ENCODE measurements around the gene ANKS3. TPM values are rescaled to one million over a fixed set of nuclear protein-coding genes. Genes with fewer than 3 reads are reported as not detected.

Gene ANKS3
- total RNA-seq, 1 experiment from 2014 or later, result 32.8 TPM

DNA sequence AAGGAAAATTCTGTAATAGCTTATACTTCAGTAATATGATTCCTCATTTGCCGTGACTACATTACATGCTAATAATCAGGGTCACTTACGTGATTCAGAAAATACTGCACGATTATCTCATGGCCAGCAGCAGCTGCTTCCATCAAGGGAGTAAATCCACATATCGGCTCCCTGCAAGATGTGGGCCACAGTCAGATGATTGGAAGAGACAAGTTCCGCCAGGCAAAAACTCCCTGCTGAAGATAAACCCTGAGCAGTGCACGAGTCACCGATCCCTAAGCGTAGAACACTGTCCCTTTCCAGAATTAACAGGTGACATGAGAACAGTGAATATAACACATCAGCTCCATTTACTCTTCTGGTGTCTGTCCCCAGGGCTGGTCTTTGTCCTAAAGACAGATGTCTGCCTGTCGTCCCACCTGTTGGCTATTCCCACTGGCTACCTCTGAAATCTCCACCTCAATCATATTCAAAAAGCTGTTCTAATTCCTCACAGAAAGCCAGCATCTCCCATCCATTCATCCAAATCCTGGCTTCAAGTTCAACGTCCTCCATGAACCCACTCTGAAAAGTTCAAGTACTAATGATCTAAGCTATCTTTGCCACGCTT is 9.3 kb downstream of the ANKS3 start:
- POLR2A ChIA-PET (ENCODE audit: unreplicated experiment), result interaction anchor here (0.5 to 0.6 kb wide), 2 partner anchors 254 to 290 kb away, joined by 3 to 4 read pairs; no protein-coding TSS in a partner anchor
- CTCF ChIA-PET, result interaction anchor here (0.6 kb wide), 1 partner anchor 66 kb away, joined by 5 read pairs; no protein-coding TSS in a partner anchor
- peaks cover 4% of the 10 kb centered on the region; the same call in 1 of the 2 replicates for H3F3A ChIP-seq (ENCODE audit: insufficient read depth, low read depth)
- no peaks in the 10 kb centered on the region for H3K27me3 ChIP-seq (ENCODE audit: insufficient read depth, low read depth)
- intact Hi-C loops (cut with micrococcal nuclease; ENCODE audit: unreplicated experiment), result no loop called here
- H3K9me2 ChIP-seq (ENCODE audit: insufficient read depth), result no peaks in the 10 kb centered on the region
- H3K4me1 ChIP-seq (replicated peaks; ENCODE audit: insufficient read depth), result no peaks in the 10 kb centered on the region
- no peaks in the 10 kb centered on the region for H3K79me2 ChIP-seq (ENCODE audit: low read depth)
- peaks cover 8% of the 10 kb centered on the region for H3K36me3 ChIP-seq (ENCODE audit: low read depth)
- H3K4me2 ChIP-seq, result no peak overlapping the region
- H3K9me3 ChIP-seq (ENCODE audit: insufficient read depth, low read depth), result no peaks in the 10 kb centered on the region
- no peak overlapping the region for H3K4me3 ChIP-seq
- 0 out of 2 replicates have a peak, but pooled peaks cover 3% of the 10 kb centered on the region for H4K20me1 ChIP-seq (ENCODE audit: insufficient read depth)
- BruUV-seq (replicated peaks), result no TSS peak
- no peak overlapping the region for H2AFZ ChIP-seq
- TF ChIP-seq, protein P1, sequence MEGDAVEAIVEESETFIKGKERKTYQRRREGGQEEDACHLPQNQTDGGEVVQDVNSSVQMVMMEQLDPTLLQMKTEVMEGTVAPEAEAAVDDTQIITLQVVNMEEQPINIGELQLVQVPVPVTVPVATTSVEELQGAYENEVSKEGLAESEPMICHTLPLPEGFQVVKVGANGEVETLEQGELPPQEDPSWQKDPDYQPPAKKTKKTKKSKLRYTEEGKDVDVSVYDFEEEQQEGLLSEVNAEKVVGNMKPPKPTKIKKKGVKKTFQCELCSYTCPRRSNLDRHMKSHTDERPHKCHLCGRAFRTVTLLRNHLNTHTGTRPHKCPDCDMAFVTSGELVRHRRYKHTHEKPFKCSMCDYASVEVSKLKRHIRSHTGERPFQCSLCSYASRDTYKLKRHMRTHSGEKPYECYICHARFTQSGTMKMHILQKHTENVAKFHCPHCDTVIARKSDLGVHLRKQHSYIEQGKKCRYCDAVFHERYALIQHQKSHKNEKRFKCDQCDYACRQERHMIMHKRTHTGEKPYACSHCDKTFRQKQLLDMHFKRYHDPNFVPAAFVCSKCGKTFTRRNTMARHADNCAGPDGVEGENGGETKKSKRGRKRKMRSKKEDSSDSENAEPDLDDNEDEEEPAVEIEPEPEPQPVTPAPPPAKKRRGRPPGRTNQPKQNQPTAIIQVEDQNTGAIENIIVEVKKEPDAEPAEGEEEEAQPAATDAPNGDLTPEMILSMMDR (conservative IDR thresholded peaks at IDR 0.05), result no peak
- no peak for TF ChIP-seq EZH2 (IDR thresholded peaks at IDR 0.05; ENCODE audit: low read depth)
- H3K27ac ChIP-seq, result no peak overlapping the region
- DNase-seq, result no peak

DNA sequence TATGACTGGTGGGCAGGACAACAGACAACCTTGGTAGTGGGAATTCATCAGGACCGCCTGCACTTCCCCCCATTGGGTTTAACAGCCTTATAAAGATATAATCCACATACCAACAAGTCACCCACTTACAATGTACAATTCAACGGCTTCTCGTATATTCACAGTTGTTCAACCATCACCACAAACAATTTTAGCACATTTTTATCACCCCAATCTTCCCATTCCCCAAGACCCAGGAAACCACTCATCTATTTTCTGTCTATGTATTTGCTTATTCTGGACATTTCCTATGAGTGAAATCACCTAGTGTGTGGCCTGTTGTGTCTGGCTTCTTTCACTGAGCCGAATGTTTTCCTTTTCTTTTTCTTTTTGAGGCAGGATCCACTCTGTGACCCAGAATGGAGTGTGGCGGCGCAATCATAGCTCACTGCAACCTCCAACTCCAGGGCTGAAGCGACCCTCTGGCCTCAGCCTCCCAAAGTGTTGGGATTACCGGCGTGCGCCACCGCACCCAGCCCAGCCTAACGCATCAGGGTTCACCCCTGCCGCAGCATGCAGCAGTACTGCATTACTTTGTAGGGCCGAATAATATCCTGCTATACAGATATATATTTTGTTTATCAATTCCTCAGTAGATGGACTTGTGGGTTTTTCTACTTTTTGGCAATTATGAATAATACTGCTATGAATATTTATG is 10.9 kb downstream of the ANKS3 start:
- no peaks in the 10 kb centered on the region for H3K4me1 ChIP-seq (replicated peaks; ENCODE audit: insufficient read depth)
- DNase-seq, result no peak
- no TSS peak for BruUV-seq (replicated peaks)
- TF ChIP-seq, protein P1 (conservative IDR thresholded peaks at IDR 0.05), result no peak
- no peak for TF ChIP-seq EZH2 (IDR thresholded peaks at IDR 0.05; ENCODE audit: low read depth)
- no peaks in the 10 kb centered on the region for H3K9me3 ChIP-seq (ENCODE audit: insufficient read depth, low read depth)
- no peaks in the 10 kb centered on the region for H3K79me2 ChIP-seq (ENCODE audit: low read depth)
- H3K27me3 ChIP-seq (ENCODE audit: insufficient read depth, low read depth), result no peaks in the 10 kb centered on the region
- ChIA-PET POLR2A (ENCODE audit: unreplicated experiment) (interaction anchor here (0.7 kb wide), 1 partner anchor 233 kb away, joined by 3 read pairs; no protein-coding TSS in a partner anchor), CTCF (no interaction called here)
- H3F3A ChIP-seq (ENCODE audit: insufficient read depth, low read depth), result peaks cover 4% of the 10 kb centered on the region; the same call in 1 of the 2 replicates
- no peak overlapping the region for H3K4me3 ChIP-seq
- peaks cover 8% of the 10 kb centered on the region for H3K36me3 ChIP-seq (ENCODE audit: low read depth)
- no peak overlapping the region for H3K27ac ChIP-seq
- H3K9me2 ChIP-seq (ENCODE audit: insufficient read depth), result no peaks in the 10 kb centered on the region
- intact Hi-C loops (cut with micrococcal nuclease; ENCODE audit: unreplicated experiment), result no loop called here
- no peaks in the 10 kb centered on the region for H4K20me1 ChIP-seq (ENCODE audit: insufficient read depth)
- no peak overlapping the region for H2AFZ ChIP-seq
- no peak overlapping the region for H3K4me2 ChIP-seq

DNA sequence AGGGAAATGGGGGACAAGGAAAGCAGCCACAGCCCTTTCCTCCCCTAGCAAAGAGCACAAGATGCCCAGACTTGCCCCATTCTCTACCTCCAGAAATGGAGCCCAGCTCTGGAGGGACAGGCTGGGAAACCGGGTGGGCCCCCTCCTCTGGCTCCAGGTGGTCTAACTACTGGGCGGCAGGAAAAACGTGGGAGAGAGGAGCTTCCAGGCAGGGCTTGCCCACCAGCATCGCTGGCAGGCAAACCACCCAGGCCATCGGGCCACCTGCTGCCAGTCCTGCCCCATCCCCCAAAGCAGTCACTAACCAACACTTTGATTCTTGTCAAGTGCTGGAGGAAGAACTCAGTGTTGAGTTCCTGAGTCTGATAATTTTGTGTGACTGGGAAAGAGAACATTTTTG is 15.6 kb downstream of the ANKS3 start:
- Histone ChIP-seq H3K4me1 (replicated peaks; ENCODE audit: insufficient read depth) (no peaks in the 10 kb centered on the region), H3F3A (ENCODE audit: insufficient read depth, low read depth) (peaks cover 3% of the 10 kb centered on the region; the same call in 1 of the 2 replicates), H3K79me2 (ENCODE audit: low read depth) (no peaks in the 10 kb centered on the region), H3K4me3 (no peak overlapping the region), H3K4me2 (no peak overlapping the region), H3K9me2 (ENCODE audit: insufficient read depth) (no peaks in the 10 kb centered on the region), H3K27me3 (ENCODE audit: insufficient read depth, low read depth) (no peaks in the 10 kb centered on the region), H3K27ac (no peak overlapping the region), H3K9me3 (ENCODE audit: insufficient read depth, low read depth) (no peaks in the 10 kb centered on the region), H2AFZ (no peak overlapping the region), H3K36me3 (ENCODE audit: low read depth) (0 out of 2 replicates have a peak, but pooled peaks cover 3% of the 10 kb centered on the region), H4K20me1 (ENCODE audit: insufficient read depth) (no peaks in the 10 kb centered on the region)
- ChIA-PET POLR2A (ENCODE audit: unreplicated experiment) (no interaction called here), CTCF (no interaction called here)
- intact Hi-C loops (cut with micrococcal nuclease; ENCODE audit: unreplicated experiment), result no loop called here
- TF ChIP-seq EZH2 (IDR thresholded peaks at IDR 0.05; ENCODE audit: low read depth), result no peak
- TF ChIP-seq, protein P1 (conservative IDR thresholded peaks at IDR 0.05), result no peak
- no peak for DNase-seq
- BruUV-seq (replicated peaks), result no TSS peak
